ENCODE measurements around the gene LMBR1. TPM values are rescaled to one million over a fixed set of nuclear protein-coding genes. Genes with fewer than 3 reads are reported as not detected.

The LMBR1 gene
- total RNA-seq, 1 donor from 2014 or later = 30.7 TPM

DNA sequence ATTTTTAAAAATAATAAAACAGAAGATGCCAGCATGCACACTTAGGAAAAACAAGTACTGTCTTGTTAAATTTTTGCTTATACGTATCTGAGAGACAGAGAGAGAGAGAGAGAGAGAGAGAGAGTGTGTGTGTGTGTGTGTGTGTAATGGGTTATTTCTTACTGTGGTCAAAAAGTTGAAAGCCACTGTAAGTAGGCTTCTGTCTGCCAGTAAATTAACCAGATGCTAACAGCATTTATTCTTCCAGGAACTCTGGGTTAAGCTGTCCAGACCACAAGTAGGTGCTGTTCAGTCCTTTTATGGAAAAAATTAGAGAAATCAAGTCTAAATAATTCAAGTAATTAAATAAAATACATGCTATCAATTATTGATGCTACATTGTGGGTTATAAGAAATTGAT, 212.7 kb downstream of the LMBR1 start:
- intact Hi-C loops (cut with DNase I) = no loop called here
- ATAC-seq (ENCODE audit: poor library complexity) = no peak
- DNase-seq = no peak

DNA sequence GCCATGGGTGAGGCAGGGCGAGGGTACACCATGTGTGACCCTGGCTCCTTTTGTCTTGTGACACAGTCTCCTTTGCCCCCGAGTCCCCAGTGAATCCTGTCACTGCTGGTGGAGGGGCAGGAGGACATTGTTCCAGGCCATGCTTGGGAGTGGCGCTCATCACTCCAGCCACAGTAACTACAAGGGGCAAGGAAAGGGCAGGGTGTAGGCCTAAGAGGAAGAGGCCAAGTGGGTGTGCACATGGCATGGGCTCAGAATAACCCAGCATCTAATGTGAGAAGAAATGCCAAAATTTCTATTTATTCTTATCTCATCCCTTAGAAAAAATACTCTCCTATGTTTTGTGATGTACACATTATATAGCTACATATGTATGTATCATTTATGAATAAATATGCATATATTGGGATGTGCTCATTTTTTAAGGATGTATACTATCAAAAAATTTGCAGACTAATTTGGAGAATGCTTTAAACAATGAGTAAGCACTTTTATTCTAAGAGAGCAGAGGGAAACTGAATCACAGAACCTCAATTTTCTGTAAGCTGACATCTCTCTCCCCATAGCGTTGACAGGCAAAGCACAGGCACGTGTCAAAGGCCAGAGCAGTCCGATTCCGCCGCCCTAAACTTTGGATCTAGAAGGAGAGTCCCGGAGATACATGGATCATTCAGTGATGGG, 215.5 kb downstream of the LMBR1 start:
- intact Hi-C loops (cut with DNase I) = no loop called here
- no peak for ATAC-seq (ENCODE audit: poor library complexity)

DNA sequence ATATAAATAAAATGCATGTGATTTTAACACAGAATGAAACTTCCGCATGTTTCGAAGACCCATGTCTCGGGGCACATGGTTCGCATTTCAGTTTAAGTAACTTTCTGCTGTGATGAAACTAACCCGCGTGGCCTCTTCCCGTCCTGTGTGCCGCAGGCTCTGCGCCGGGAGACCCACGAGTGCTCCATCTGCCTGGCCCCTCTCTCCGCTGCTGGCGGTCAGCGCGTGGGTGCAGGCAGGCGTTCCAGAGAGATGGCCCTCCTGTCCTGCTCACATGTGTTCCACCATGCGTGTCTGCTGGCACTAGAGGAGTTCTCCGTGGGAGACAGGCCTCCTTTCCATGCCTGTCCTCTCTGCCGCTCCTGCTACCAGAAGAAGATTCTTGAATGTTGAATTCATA, 216.7 kb downstream of the LMBR1 start:
- ATAC-seq (ENCODE audit: poor library complexity) (no peak), DNase-seq (no peak)
- intact Hi-C loops (cut with DNase I) = no loop called here

More for the DNA sequence above, 215.5 kb downstream of the LMBR1 start:
- no peak for DNase-seq

DNA sequence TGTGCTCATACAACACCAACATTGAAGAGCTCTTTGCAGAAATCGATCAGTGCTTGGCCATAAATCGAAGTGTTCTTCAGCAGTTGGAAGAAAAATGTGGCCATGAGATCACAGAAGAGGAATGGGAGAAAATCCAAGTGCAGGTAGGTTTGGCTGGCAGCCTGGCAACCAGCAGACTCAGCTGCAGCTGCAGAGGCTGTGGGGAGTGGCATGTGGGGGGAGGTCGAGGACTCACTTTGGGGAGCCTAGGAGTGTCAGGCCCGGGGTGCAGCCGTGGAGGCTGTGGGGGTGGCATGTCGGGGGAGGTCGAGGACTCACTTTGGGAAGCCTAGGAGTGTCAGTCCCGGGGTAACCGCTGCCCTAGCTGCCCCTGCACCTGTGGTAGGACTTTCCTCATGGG, 217.3 kb downstream of the LMBR1 start:
- intact Hi-C loops (cut with DNase I) = no loop called here
- DNase-seq = no peak
- no peak for ATAC-seq (ENCODE audit: poor library complexity)

- intact Hi-C loops (cut with DNase I) = no loop called here
- no peak for ATAC-seq (ENCODE audit: poor library complexity)
- no peak for DNase-seq
Observed at GRCh38 chr7:156673902-156674301, 219.1 kb downstream of the LMBR1 start.

DNA sequence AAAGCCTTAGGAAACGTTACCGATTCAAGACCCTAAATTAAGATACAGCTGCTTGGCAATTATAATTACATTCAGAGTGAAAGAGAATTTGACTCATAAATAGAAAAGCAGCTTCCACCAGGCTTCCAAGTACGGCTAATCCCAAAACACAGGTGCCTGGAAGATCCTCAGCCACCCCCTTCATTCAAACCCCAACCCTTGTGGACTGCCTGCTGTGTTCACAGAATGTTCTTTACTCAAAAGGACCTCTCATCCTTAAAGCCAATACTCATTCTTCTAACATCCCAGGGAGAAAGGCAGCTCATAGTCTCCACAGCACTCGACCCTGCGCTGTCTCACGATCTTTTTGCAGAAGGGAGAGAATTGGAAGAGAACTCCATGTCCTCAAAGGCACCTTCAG, 219.5 kb downstream of the LMBR1 start:
- ATAC-seq (ENCODE audit: poor library complexity) (no peak), DNase-seq (no peak)
- intact Hi-C loops (cut with DNase I) = no loop called here

DNA sequence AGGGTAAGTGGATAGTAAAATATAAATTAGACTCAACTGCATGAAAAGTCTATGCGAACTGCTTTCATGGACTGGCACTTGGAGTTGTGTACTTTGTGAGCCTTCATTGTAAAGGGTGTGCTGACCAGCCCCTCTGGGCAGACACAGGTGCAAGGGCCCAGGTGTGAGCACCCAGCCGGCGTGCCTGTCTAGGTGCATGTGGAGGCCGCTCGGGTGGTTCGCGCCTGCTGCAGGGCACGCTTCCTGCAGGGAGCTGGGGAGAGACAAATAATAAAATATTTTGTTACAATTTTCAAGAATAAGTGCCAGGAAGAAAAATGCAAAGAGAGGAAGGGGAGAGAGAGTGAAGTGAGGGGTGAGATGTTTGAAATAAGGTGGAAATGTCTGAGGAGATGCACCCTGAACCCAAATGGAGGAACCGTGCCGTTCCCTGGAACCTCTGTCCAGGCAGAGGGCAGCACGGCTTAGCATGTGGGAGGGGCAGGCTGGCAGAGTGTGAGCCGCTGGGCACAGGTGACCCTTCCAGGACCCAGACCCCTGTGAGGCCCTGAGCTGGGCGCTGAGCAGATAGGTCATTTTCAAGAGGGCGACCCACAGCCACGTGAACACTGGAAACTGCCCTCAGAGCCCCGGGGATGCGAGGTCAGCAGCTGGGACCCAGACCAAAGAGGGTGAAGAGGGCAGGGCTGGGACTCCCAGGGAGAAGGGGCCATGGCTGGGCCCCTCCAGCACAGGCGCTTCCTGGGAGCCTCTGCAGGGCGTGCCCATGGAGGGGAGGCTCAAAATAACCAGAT, 223.8 kb downstream of the LMBR1 start:
- no peak for ATAC-seq (ENCODE audit: poor library complexity)

DNA sequence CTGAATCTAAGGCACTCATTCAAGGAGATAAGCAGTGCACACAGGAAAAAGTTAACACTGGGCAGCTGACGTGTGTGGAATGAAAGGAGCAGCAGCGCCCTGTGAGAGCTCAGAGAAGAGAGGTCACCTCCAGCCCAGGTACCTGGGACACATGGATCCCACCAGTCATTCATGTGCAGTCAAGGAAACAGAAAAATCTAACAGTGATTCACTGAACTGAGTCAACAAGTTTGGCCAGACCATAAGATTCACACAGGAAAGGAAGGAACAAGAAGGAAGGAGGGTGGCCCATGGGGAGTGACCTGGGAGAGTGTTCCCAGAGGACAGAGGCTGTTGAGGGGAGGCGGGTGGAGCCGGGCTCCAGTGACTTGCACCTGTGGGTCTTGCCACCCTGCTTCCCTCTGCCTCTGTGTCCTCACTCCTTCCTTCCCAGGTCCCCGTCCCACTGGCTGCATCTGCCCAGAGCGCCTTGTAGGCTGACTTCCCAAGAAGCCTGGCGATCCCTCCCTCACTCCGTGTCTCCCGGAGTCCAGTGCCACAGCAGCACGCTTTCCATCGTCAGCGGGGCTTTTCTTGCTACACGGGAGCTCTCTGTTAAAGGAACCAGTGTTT, 224.7 kb downstream of the LMBR1 start:
- no peak for DNase-seq
- intact Hi-C loops (cut with DNase I) = no loop called here
- ATAC-seq (ENCODE audit: poor library complexity) = no peak

More for the DNA sequence above, 223.8 kb downstream of the LMBR1 start:
- intact Hi-C loops (cut with DNase I) = no loop called here
- DNase-seq = no peak

DNA sequence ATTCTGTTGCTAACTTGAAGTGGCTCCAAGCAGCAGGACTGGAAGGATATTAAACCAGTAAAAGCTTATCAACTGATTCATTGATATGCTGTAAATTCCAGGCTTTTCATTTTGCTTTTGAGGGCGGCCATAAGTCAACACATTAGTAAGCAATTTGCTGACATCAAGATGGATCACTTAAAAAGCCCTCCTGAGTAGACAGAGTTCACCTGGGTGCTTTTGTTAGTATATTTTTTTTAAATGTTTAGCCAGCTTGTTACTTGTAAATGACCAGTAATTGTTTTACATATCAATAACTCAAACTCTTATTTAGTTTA, 225.9 kb downstream of the LMBR1 start:
- intact Hi-C loops (cut with DNase I) = no loop called here
- DNase-seq = no peak
- no peak for ATAC-seq (ENCODE audit: poor library complexity)

GRCh38 chr7:156666368-156667109, 226.4 kb downstream of the LMBR1 start:
- intact Hi-C loops (cut with DNase I) = no loop called here
- ATAC-seq (ENCODE audit: poor library complexity) (no peak), DNase-seq (no peak)

- intact Hi-C loops (cut with DNase I) = no loop called here
- no peak for ATAC-seq (ENCODE audit: poor library complexity)
- no peak for DNase-seq
Observed at GRCh38 chr7:156665101-156665500, 227.9 kb downstream of the LMBR1 start.

DNA sequence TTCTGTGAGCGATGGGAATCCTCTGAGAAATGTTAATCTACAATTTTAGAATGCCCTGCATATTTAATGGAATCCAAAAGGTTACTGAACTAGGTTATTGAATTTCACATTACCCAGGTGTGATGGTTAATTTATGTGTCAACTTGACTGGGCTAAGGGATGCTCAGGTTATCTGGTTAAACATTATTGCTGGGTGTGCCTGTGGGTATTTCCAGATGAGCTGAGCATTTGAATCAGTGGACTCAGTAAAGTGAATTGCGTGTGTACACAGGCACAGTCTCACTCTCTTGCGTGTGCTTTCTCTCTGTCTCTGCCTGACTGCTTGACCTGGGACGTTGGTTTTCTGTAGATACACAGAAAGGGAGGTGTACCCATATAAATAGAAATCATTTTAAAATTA, 230.7 kb downstream of the LMBR1 start:
- ATAC-seq (ENCODE audit: poor library complexity) = no peak
- intact Hi-C loops (cut with DNase I) = no loop called here
- DNase-seq = no peak

DNA sequence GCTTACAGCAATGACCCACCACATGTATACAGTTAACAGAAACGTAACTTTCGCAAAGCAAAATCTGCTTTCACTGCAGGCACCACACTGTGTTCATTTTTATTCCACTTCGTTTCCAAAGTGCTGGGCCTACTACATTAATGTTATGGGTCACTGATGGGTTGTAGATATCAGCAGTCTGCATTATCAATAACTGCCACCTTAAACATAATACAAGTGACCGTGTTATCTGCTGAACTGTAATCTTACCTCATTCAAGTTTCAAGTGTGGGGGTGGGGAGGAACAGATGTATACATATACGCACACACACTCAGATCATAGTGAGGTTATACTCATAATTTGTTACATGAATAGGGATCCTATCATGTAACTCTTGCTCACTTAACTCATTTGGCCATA, 231.3 kb downstream of the LMBR1 start:
- DNase-seq (no peak), ATAC-seq (ENCODE audit: poor library complexity) (no peak)
- intact Hi-C loops (cut with DNase I) = no loop called here

DNA sequence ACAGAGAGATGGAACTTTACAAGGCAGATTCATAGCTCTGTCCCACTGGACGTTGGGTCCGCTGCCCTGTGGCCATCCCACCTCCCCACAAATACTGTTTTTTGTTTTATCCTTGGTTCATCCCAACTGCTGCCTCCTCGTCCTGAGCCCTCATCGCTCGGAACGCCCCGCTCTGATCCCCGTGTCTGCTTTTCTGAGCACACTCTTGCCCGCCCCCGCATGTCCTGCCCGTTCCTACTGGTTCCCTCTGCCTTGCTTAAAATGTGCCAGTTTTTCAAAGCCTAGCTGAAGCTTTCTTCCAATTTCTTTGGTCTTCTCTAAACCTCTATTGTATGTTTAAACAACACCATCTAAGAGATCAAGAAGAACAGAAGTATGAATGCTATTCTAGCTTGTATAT, 233.0 kb downstream of the LMBR1 start:
- intact Hi-C loops (cut with DNase I) = no loop called here
- ATAC-seq (ENCODE audit: poor library complexity) (no peak), DNase-seq (no peak)

GRCh38 chr7:156659203-156659602, 233.8 kb downstream of the LMBR1 start:
- ATAC-seq (ENCODE audit: poor library complexity) (no peak), DNase-seq (no peak)
- intact Hi-C loops (cut with DNase I) = no loop called here

DNA sequence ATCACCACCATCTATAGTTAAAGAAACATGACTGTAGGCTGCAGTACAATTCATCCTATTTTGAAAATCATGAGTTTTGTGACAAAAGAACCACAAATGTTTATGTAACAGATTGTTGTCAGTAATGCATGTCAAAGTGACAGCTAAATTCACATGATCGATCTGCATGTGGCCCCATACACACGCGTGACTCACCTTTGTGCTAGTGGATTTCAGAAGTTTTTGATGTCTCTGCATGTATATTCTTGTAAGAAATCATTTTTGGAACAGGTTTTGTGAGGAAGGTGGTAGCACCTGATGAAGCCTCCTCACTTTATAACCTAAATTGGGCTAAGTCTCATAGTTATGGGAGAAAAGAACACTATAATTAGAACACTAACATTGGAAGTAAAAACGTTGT, 235.3 kb downstream of the LMBR1 start:
- no peak for DNase-seq
- no peak for ATAC-seq (ENCODE audit: poor library complexity)
- intact Hi-C loops (cut with DNase I) = no loop called here

GRCh38 chr7:156656598-156656997, 236.4 kb downstream of the LMBR1 start:
- no peak for ATAC-seq (ENCODE audit: poor library complexity)
- no peak for DNase-seq
- intact Hi-C loops (cut with DNase I) = no loop called here

GRCh38 chr7:156655983-156656382, 237.0 kb downstream of the LMBR1 start:
- DNase-seq (no peak), ATAC-seq (ENCODE audit: poor library complexity) (no peak)
- intact Hi-C loops (cut with DNase I) = no loop called here

GRCh38 chr7:156655251-156655650, 237.7 kb downstream of the LMBR1 start:
- ATAC-seq (ENCODE audit: poor library complexity) = no peak
- no peak for DNase-seq
- intact Hi-C loops (cut with DNase I) = no loop called here

Data from Right ventricle myocardium superior (tissue), 1 donor.